Activated CD4-positive, alpha-beta memory T cell treated with anti-CD3 and anti-CD28 coated beads for 36 hours (primary cell): ENCODE data around the gene ATP6V0A4. TPM values are rescaled to one million over a fixed set of nuclear protein-coding genes. Genes with fewer than 3 reads are reported as not detected.
A peak's percentile ranks its signal among the peaks of the same experiment; 100 is the strongest.
"Not testable (repeated sequence)": the region's sequence is repeated elsewhere in the genome, so short reads cannot be mapped to it uniquely, and the experiment has no call there.

Source experiments
- CTCF ChIA-PET: fragments of 350-600 bp; sonication (Branson Sonifier 250); formaldehyde crosslinking; loops from one replicate; lab custom pipeline; 2021; ENCODE audit warnings: antibody characterized with exemption, inconsistent platforms; lab: Charles Lee
- POLR2A ChIA-PET: fragments of 350-600 bp; sonication (Branson Sonifier 250); formaldehyde crosslinking; loops from one replicate; lab custom pipeline; 2021; ENCODE audit warnings: antibody characterized with exemption; lab: Charles Lee
- DNase-seq: peaks from one replicate; pipeline ENCODE4 v3.0.0-alpha.2; 2020
- H3K27ac Mint-ChIP-seq: one replicate; pipeline ENCODE4 v1.8.0; 2021; ENCODE audit warnings: mixed read lengths
- H3K27me3 Mint-ChIP-seq: one replicate; pipeline ENCODE4 v1.8.0; 2021; ENCODE audit warnings: mixed read lengths
- H3K36me3 Mint-ChIP-seq: one replicate; pipeline ENCODE4 v1.8.0; 2021; ENCODE audit warnings: mixed read lengths
- H3K4me1 Mint-ChIP-seq: one replicate; pipeline ENCODE4 v1.8.0; 2021; ENCODE audit warnings: low read depth, mixed read lengths
- H3K4me3 Mint-ChIP-seq: one replicate; pipeline ENCODE4 v1.8.0; 2021; ENCODE audit warnings: mild to moderate bottlenecking, mixed read lengths
- H3K9me3 Mint-ChIP-seq: one replicate; pipeline ENCODE4 v1.8.0; 2021; ENCODE audit warnings: mixed read lengths
- intact Hi-C: fragments of 100-400 bp; cut with micrococcal nuclease; formaldehyde crosslinking; loops from one replicate; pipeline ENCODE4 v1.15.1; 2023
- total RNA-seq, 2 experiments: library from RNA; stranded (reverse); gene quantifications; one replicate each; pipeline ENCODE4 v1.2.3, GENCODE V29; 2021

Gene ATP6V0A4
- total RNA-seq, 2 experiments from 2014 or later = 1.7 TPM

GRCh38 chr7:138745189-138745588, 52.8 kb downstream of the ATP6V0A4 start:
- Mint-ChIP-seq H3K36me3 (no peaks in the 10 kb centered on the region), H3K9me3 (no peaks in the 10 kb centered on the region), H3K27me3 (no peaks in the 10 kb centered on the region), H3K4me3 (no peak overlapping the region), H3K27ac (peak overlapping the region; percentile 73), H3K4me1 (peaks cover 30% of the 10 kb centered on the region)
- peak; percentile 31 for DNase-seq
- intact Hi-C loops = loop anchor here (10.0 kb wide), 1 partner anchor 240 kb away; the partner anchor contains the start of gene KIAA1549
- ChIA-PET CTCF (no interaction called here), POLR2A (no interaction called here)

- H3K4me3 Mint-ChIP-seq = no peak overlapping the region
- no peaks in the 10 kb centered on the region for H3K36me3 Mint-ChIP-seq
- peaks cover 20% of the 10 kb centered on the region for H3K4me1 Mint-ChIP-seq
- no peaks in the 10 kb centered on the region for H3K27me3 Mint-ChIP-seq
- H3K9me3 Mint-ChIP-seq = peaks cover 2% of the 10 kb centered on the region
- CTCF ChIA-PET = no interaction called here
- intact Hi-C loops = loop anchor here (10.0 kb wide), 1 partner anchor 243 kb away; the partner anchor contains the start of gene KIAA1549
- POLR2A ChIA-PET = no interaction called here
- no peak for DNase-seq
- H3K27ac Mint-ChIP-seq = no peak overlapping the region
Measured at GRCh38 chr7:138741453-138741735, 56.6 kb downstream of the ATP6V0A4 start.

- DNase-seq = no peak
- intact Hi-C loops = loop anchor here (2.0 to 10.0 kb wide), 4 partner anchors 131 to 837 kb away; partner anchors contain the start of genes KIAA1549 and TRIM24
- peaks cover 8% of the 10 kb centered on the region for H3K4me1 Mint-ChIP-seq
- no peaks in the 10 kb centered on the region for H3K27me3 Mint-ChIP-seq
- ChIA-PET POLR2A (no interaction called here), CTCF (interaction anchor here (1.0 to 3.0 kb wide), 4 partner anchors 9 to 579 kb away, joined by 3 to 103 read pairs (median 11); partner anchors contain the start of gene TRIM24)
- peaks cover 2% of the 10 kb centered on the region for H3K9me3 Mint-ChIP-seq
- H3K36me3 Mint-ChIP-seq = no peaks in the 10 kb centered on the region
- H3K27ac Mint-ChIP-seq = no peak overlapping the region
- H3K4me3 Mint-ChIP-seq = no peak overlapping the region
Measured at GRCh38 chr7:138739859-138740258, 58.1 kb downstream of the ATP6V0A4 start.

- peak overlapping the region; percentile 23 for H3K27ac Mint-ChIP-seq
Measured at GRCh38 chr7:138738551-138739335, 59.3 kb downstream of the ATP6V0A4 start.

GRCh38 chr7:138738114-138738513, 59.9 kb downstream of the ATP6V0A4 start:
- Mint-ChIP-seq H3K27me3 (no peaks in the 10 kb centered on the region), H3K4me1 (peaks cover 8% of the 10 kb centered on the region), H3K9me3 (peaks cover 2% of the 10 kb centered on the region), H3K4me3 (no peak overlapping the region), H3K27ac (no peak overlapping the region), H3K36me3 (no peaks in the 10 kb centered on the region)
- no peak for DNase-seq
- intact Hi-C loops = loop anchor here (1.0 to 2.0 kb wide), 6 partner anchors 128 to 835 kb away; partner anchors contain the start of gene TRIM24
- ChIA-PET CTCF (interaction anchor here (0.9 to 3.0 kb wide), 32 partner anchors 8 to 958 kb away, joined by 3 to 103 read pairs (median 4); no protein-coding TSS in a partner anchor), POLR2A (interaction anchor here (1.1 kb wide), 1 partner anchor 577 kb away, joined by 3 read pairs; no protein-coding TSS in a partner anchor)

More at GRCh38 chr7:138738551-138739335, 59.3 kb downstream of the ATP6V0A4 start:
- Mint-ChIP-seq H3K36me3 (no peaks in the 10 kb centered on the region), H3K4me1 (peaks cover 8% of the 10 kb centered on the region), H3K27me3 (no peaks in the 10 kb centered on the region), H3K9me3 (peaks cover 2% of the 10 kb centered on the region), H3K4me3 (no peak overlapping the region)
- intact Hi-C loops = loop anchor here (1.0 to 2.0 kb wide), 6 partner anchors 128 to 836 kb away; partner anchors contain the start of gene TRIM24
- DNase-seq = peak; percentile 92
- POLR2A ChIA-PET = interaction anchor here (0.5 to 1.1 kb wide), 2 partner anchors 424 to 577 kb away, joined by 3 to 4 read pairs; no protein-coding TSS in a partner anchor
- CTCF ChIA-PET = interaction anchor here (0.6 to 3.0 kb wide), 46 partner anchors 9 to 958 kb away, joined by 3 to 103 read pairs (median 4); partner anchors contain the start of gene TRIM24

GRCh38 chr7:138735399-138735798, 62.6 kb downstream of the ATP6V0A4 start:
- no peak for DNase-seq
- Mint-ChIP-seq H3K4me3 (no peak overlapping the region), H3K36me3 (no peaks in the 10 kb centered on the region), H3K27me3 (no peaks in the 10 kb centered on the region), H3K9me3 (peaks cover 2% of the 10 kb centered on the region), H3K4me1 (peaks cover 8% of the 10 kb centered on the region), H3K27ac (no peak overlapping the region)
- intact Hi-C loops = no loop called here
- ChIA-PET POLR2A (no interaction called here), CTCF (interaction anchor here (1.2 kb wide), 1 partner anchor 574 kb away, joined by 3 read pairs; no protein-coding TSS in a partner anchor)

- POLR2A ChIA-PET, DNase-seq, H3K27me3 Mint-ChIP-seq, intact Hi-C loops, H3K27ac Mint-ChIP-seq, H3K4me3 Mint-ChIP-seq, H3K9me3 Mint-ChIP-seq, H3K36me3 Mint-ChIP-seq, H3K4me1 Mint-ChIP-seq: not testable (repeated sequence)
- CTCF ChIA-PET = interaction anchor here (0.9 kb wide), 1 partner anchor 570 kb away, joined by 5 read pairs; no protein-coding TSS in a partner anchor
Measured at GRCh38 chr7:138731733-138732132, 66.3 kb downstream of the ATP6V0A4 start.

GRCh38 chr7:138729444-138729843, 68.6 kb downstream of the ATP6V0A4 start:
- DNase-seq = no peak
- H3K36me3 Mint-ChIP-seq = no peaks in the 10 kb centered on the region
- ChIA-PET CTCF (interaction anchor here (1.0 kb wide), 1 partner anchor 9 kb away, joined by 4 read pairs; no protein-coding TSS in a partner anchor), POLR2A (no interaction called here)
- H3K27ac Mint-ChIP-seq = no peak overlapping the region
- H3K9me3 Mint-ChIP-seq = no peaks in the 10 kb centered on the region
- H3K4me3 Mint-ChIP-seq = no peak overlapping the region
- intact Hi-C loops = no loop called here
- H3K4me1 Mint-ChIP-seq = no peaks in the 10 kb centered on the region
- no peaks in the 10 kb centered on the region for H3K27me3 Mint-ChIP-seq

GRCh38 chr7:138727336-138728099, 70.5 kb downstream of the ATP6V0A4 start:
- Mint-ChIP-seq H3K27me3 (no peaks in the 10 kb centered on the region), H3K4me3 (no peak overlapping the region), H3K9me3 (no peaks in the 10 kb centered on the region), H3K27ac (no peak overlapping the region), H3K4me1 (no peaks in the 10 kb centered on the region), H3K36me3 (no peaks in the 10 kb centered on the region)
- ChIA-PET POLR2A (interaction anchor here (0.6 kb wide), 1 partner anchor 10 kb away, joined by 3 read pairs; no protein-coding TSS in a partner anchor), CTCF (no interaction called here)
- DNase-seq = no peak
- intact Hi-C loops = no loop called here

GRCh38 chr7:138726288-138726687, 71.7 kb downstream of the ATP6V0A4 start:
- Mint-ChIP-seq H3K27ac (no peak overlapping the region), H3K27me3 (no peaks in the 10 kb centered on the region), H3K4me1 (no peaks in the 10 kb centered on the region), H3K36me3 (no peaks in the 10 kb centered on the region), H3K4me3 (no peak overlapping the region), H3K9me3 (no peaks in the 10 kb centered on the region)
- DNase-seq = no peak
- POLR2A ChIA-PET = no interaction called here
- CTCF ChIA-PET = no interaction called here
- intact Hi-C loops = no loop called here

- DNase-seq = no peak
- H3K27me3 Mint-ChIP-seq = no peaks in the 10 kb centered on the region
- ChIA-PET CTCF (no interaction called here), POLR2A (no interaction called here)
- H3K4me3 Mint-ChIP-seq = no peak overlapping the region
- intact Hi-C loops = no loop called here
- no peaks in the 10 kb centered on the region for H3K9me3 Mint-ChIP-seq
- H3K36me3 Mint-ChIP-seq = no peaks in the 10 kb centered on the region
- no peak overlapping the region for H3K27ac Mint-ChIP-seq
- peaks cover 9% of the 10 kb centered on the region for H3K4me1 Mint-ChIP-seq
Measured at GRCh38 chr7:138720286-138720685, 77.7 kb downstream of the ATP6V0A4 start.
